ENCODE data around the gene OGFR. TPM values are rescaled to one million over a fixed set of nuclear protein-coding genes. Genes with fewer than 3 reads are reported as not detected.

Gene OGFR
- total RNA-seq, 3 donors from 2014 or later, result 39.3 to 63.1 (median 48.5) TPM

- ATAC-seq (no peak), DNase-seq (peak in 1 of 3 donors; percentile 12)
- Histone ChIP-seq H3K4me1 (ENCODE audit: low read depth) (peaks cover 3% of the 10 kb centered on the region), H3K9me3 (no peaks in the 10 kb centered on the region), H3K36me3 (ENCODE audit: low read depth) (no peaks in the 10 kb centered on the region), H3K4me3 (no peak overlapping the region)
- TF ChIP-seq CTCF (IDR thresholded peaks at IDR 0.05), result no peak
- intact Hi-C loops (cut with DNase I, micrococcal nuclease), result no loop called here
Observed at GRCh38 chr20:62772990-62773844, 31.4 kb upstream of the OGFR start.

GRCh38 chr20:62773845-62774714 lies 30.6 kb upstream of the OGFR start:
- ATAC-seq (no peak), DNase-seq (no peak)
- no peaks in the 10 kb centered on the region for H3K36me3 ChIP-seq (ENCODE audit: low read depth)
- H3K9me3 ChIP-seq, result no peaks in the 10 kb centered on the region
- no peak for TF ChIP-seq CTCF (IDR thresholded peaks at IDR 0.05)
- no peak overlapping the region for H3K4me3 ChIP-seq
- peaks cover 3% of the 10 kb centered on the region for H3K4me1 ChIP-seq (ENCODE audit: low read depth)
- intact Hi-C loops (cut with DNase I, micrococcal nuclease), result no loop called here

- Histone ChIP-seq H3K4me1 (ENCODE audit: low read depth) (peaks cover 3% of the 10 kb centered on the region), H3K4me3 (no peak overlapping the region), H3K9me3 (no peaks in the 10 kb centered on the region), H3K36me3 (ENCODE audit: low read depth) (no peaks in the 10 kb centered on the region)
- no peak for TF ChIP-seq CTCF (IDR thresholded peaks at IDR 0.05)
- ATAC-seq, result no peak
- no peak for DNase-seq
- intact Hi-C loops (cut with DNase I, micrococcal nuclease), result no loop called here
Observed at GRCh38 chr20:62774762-62775161, 29.9 kb upstream of the OGFR start.

GRCh38 chr20:62775206-62775605 lies 29.4 kb upstream of the OGFR start:
- no peak for DNase-seq
- H3K9me3 ChIP-seq, result no peaks in the 10 kb centered on the region
- peaks cover 3% of the 10 kb centered on the region for H3K4me1 ChIP-seq (ENCODE audit: low read depth)
- intact Hi-C loops (cut with DNase I, micrococcal nuclease), result no loop called here
- ATAC-seq, result no peak
- no peak overlapping the region for H3K4me3 ChIP-seq
- H3K36me3 ChIP-seq (ENCODE audit: low read depth), result no peaks in the 10 kb centered on the region
- no peak for TF ChIP-seq CTCF (IDR thresholded peaks at IDR 0.05)

GRCh38 chr20:62776035-62776691 lies 28.5 kb upstream of the OGFR start:
- TF ChIP-seq CTCF (IDR thresholded peaks at IDR 0.05), result no peak
- intact Hi-C loops (cut with DNase I, micrococcal nuclease), result no loop called here
- H3K36me3 ChIP-seq (ENCODE audit: low read depth), result no peaks in the 10 kb centered on the region
- ATAC-seq (no peak), DNase-seq (no peak)
- H3K9me3 ChIP-seq, result no peaks in the 10 kb centered on the region
- peaks cover 3% of the 10 kb centered on the region for H3K4me1 ChIP-seq (ENCODE audit: low read depth)
- no peak overlapping the region for H3K4me3 ChIP-seq
